GOT3 (cell line): ENCODE data around the gene NKX3-2.

ENCODE experiments used
- DNase-seq: peaks from one replicate; lab custom pipeline; 2025; ENCODE audit warnings: mixed read lengths; lab: John Stamatoyannopoulos, UW

NKX3-2 gene

GRCh38 chr4:13545394-13545808 is 1.1 kb upstream of the NKX3-2 start:
- DNase-seq: no peak

- DNase-seq: peak; percentile 11
Observed at GRCh38 chr4:13544606-13545393, 492 bp upstream of the NKX3-2 start.

GRCh38 chr4:13543032-13543838 is 1.1 kb downstream of the NKX3-2 start:
- no peak for DNase-seq

GRCh38 chr4:13542577-13543031 is 1.7 kb downstream of the NKX3-2 start:
- no peak for DNase-seq

GRCh38 chr4:13541720-13542576 is 2.4 kb downstream of the NKX3-2 start:
- no peak for DNase-seq

- DNase-seq: no peak
Observed at GRCh38 chr4:13541176-13541604, 3.1 kb downstream of the NKX3-2 start.

- no peak for DNase-seq
Observed at GRCh38 chr4:13540446-13541175, 3.7 kb downstream of the NKX3-2 start.

- no peak for DNase-seq
Observed at GRCh38 chr4:13539619-13540445, 4.5 kb downstream of the NKX3-2 start.

- DNase-seq: no peak
Observed at GRCh38 chr4:13539047-13539618, 5.2 kb downstream of the NKX3-2 start.

GRCh38 chr4:13538427-13538973 is 5.8 kb downstream of the NKX3-2 start:
- no peak for DNase-seq

- DNase-seq: no peak
Observed at GRCh38 chr4:13537832-13538177, 6.5 kb downstream of the NKX3-2 start.

- no peak for DNase-seq
Observed at GRCh38 chr4:13537011-13537831, 7.1 kb downstream of the NKX3-2 start.

GRCh38 chr4:13536607-13537006 is 7.7 kb downstream of the NKX3-2 start:
- DNase-seq: no peak

GRCh38 chr4:13535708-13536361 is 8.5 kb downstream of the NKX3-2 start:
- no peak for DNase-seq

- no peak for DNase-seq
Observed at GRCh38 chr4:13535118-13535517, 9.2 kb downstream of the NKX3-2 start.

- no peak for DNase-seq
Observed at GRCh38 chr4:13534344-13535063, 9.8 kb downstream of the NKX3-2 start.

- DNase-seq: no peak
Observed at GRCh38 chr4:13533670-13534343, 10.5 kb downstream of the NKX3-2 start.
